NCI-H2196 treated with DMSO at 0.1 percent for 48 hours (cell line): Measurements from ENCODE around the gene SLIT3.

ENCODE experiments used
- DNase-seq: peaks from one replicate; lab custom pipeline; 2025; ENCODE audit not compliant: unreplicated experiment; lab: John Stamatoyannopoulos, UW

SLIT3 gene

GRCh38 chr5:168734119-168734518 is 566.8 kb downstream of the SLIT3 start:
- DNase-seq = no peak

- no peak for DNase-seq
Observed at GRCh38 chr5:168728546-168729211, 572.3 kb downstream of the SLIT3 start.

- no peak for DNase-seq
Observed at GRCh38 chr5:168727547-168727946, 573.4 kb downstream of the SLIT3 start.

- no peak for DNase-seq
Observed at GRCh38 chr5:168726342-168726741, 574.6 kb downstream of the SLIT3 start.

GRCh38 chr5:168724227-168724626 is 576.7 kb downstream of the SLIT3 start:
- DNase-seq = no peak

- DNase-seq = no peak
Observed at GRCh38 chr5:168723037-168723436, 577.9 kb downstream of the SLIT3 start.

GRCh38 chr5:168721966-168722365 is 579.0 kb downstream of the SLIT3 start:
- no peak for DNase-seq

- DNase-seq = no peak
Observed at GRCh38 chr5:168721002-168721753, 579.8 kb downstream of the SLIT3 start.

- DNase-seq = no peak
Observed at GRCh38 chr5:168720575-168720974, 580.4 kb downstream of the SLIT3 start.

- DNase-seq = no peak
Observed at GRCh38 chr5:168714046-168714445, 586.9 kb downstream of the SLIT3 start.

- DNase-seq = no peak
Observed at GRCh38 chr5:168713051-168713450, 587.9 kb downstream of the SLIT3 start.

- DNase-seq = no peak
Observed at GRCh38 chr5:168712280-168712924, 588.5 kb downstream of the SLIT3 start.

- no peak for DNase-seq
Observed at GRCh38 chr5:168710706-168711105, 590.2 kb downstream of the SLIT3 start.

- no peak for DNase-seq
Observed at GRCh38 chr5:168707716-168708695, 592.9 kb downstream of the SLIT3 start.

GRCh38 chr5:168706655-168707069 is 594.3 kb downstream of the SLIT3 start:
- no peak for DNase-seq

- DNase-seq = no peak
Observed at GRCh38 chr5:168705321-168705720, 595.6 kb downstream of the SLIT3 start.

GRCh38 chr5:168702511-168702910 is 598.4 kb downstream of the SLIT3 start:
- no peak for DNase-seq

- no peak for DNase-seq
Observed at GRCh38 chr5:168701641-168702040, 599.3 kb downstream of the SLIT3 start.

- no peak for DNase-seq
Observed at GRCh38 chr5:168699002-168699401, 601.9 kb downstream of the SLIT3 start.

GRCh38 chr5:168697034-168697720 is 603.8 kb downstream of the SLIT3 start:
- no peak for DNase-seq
